HepG2 (cell line): Measurements from ENCODE around the gene TRNT1. TPM values are rescaled to one million over a fixed set of nuclear protein-coding genes. Genes with fewer than 3 reads are reported as not detected.
A peak's percentile ranks its signal among the peaks of the same experiment; 100 is the strongest.

Experiments
- CHCHD3 ChIP-seq: sonication (generic); formaldehyde crosslinking; IDR thresholded peaks from 2 replicates; pipeline ENCODE4 v1.8.0; 2022; ENCODE audit warnings: mild to moderate bottlenecking, missing genetic modification reagents, moderate library complexity
- DPF2 ChIP-seq: sonication (generic); formaldehyde crosslinking; IDR thresholded peaks from 2 replicates; pipeline ENCODE4 v1.4.0; 2020; ENCODE audit warnings: mild to moderate bottlenecking, low read depth, missing genetic modification reagents, borderline replicate concordance
- DZIP1 ChIP-seq: sonication (generic); formaldehyde crosslinking; IDR thresholded peaks from 2 replicates; pipeline ENCODE4 v1.5.0; 2020; ENCODE audit warnings: mild to moderate bottlenecking, missing genetic modification reagents
- FOXJ3 ChIP-seq: sonication (generic); formaldehyde crosslinking; IDR thresholded peaks from 2 replicates; pipeline ENCODE4 v1.4.0; 2020; ENCODE audit warnings: missing genetic modification reagents, mild to moderate bottlenecking, borderline replicate concordance
- FOXM1 ChIP-seq: sonication (generic); formaldehyde crosslinking; IDR thresholded peaks from 2 replicates; pipeline ENCODE4 v1.5.0; 2020; ENCODE audit warnings: missing genetic modification reagents
- MXD1 ChIP-seq: sonication (generic); formaldehyde crosslinking; IDR thresholded peaks from 2 replicates; pipeline ENCODE4 v1.4.0; 2020; ENCODE audit warnings: mild to moderate bottlenecking, missing genetic modification reagents
- MZF1 ChIP-seq: sonication (generic); formaldehyde crosslinking; IDR thresholded peaks from 2 replicates; pipeline ENCODE4 v1.8.1; 2023; ENCODE audit warnings: mild to moderate bottlenecking, missing genetic modification reagents, borderline replicate concordance
- NCOA1 ChIP-seq: sonication (generic); formaldehyde crosslinking; IDR thresholded peaks from 2 replicates; pipeline ENCODE4 v1.9.0; 2021; ENCODE audit warnings: missing genetic modification reagents
- NFKBIZ ChIP-seq: IDR thresholded peaks from 2 replicates; pipeline ENCODE4 v1.6.1; 2018; ENCODE audit warnings: missing genetic modification reagents, missing compliant biosample characterization
- NR2C2 ChIP-seq: sonication (generic); formaldehyde crosslinking; IDR thresholded peaks from 2 replicates; pipeline ENCODE4 v1.4.0; 2020; ENCODE audit warnings: missing genetic modification reagents, mild to moderate bottlenecking, moderate library complexity, borderline replicate concordance
- PAWR ChIP-seq: sonication (generic); formaldehyde crosslinking; IDR thresholded peaks from 2 replicates; pipeline ENCODE4 v1.4.0; 2020; ENCODE audit warnings: missing genetic modification reagents, mild to moderate bottlenecking, borderline replicate concordance
- PLRG1 ChIP-seq: fragments of 450-650 bp; conservative IDR thresholded peaks from 2 replicates; pipeline ENCODE4 v1.6.1; 2016
- PRMT3 ChIP-seq: sonication (generic); formaldehyde crosslinking; IDR thresholded peaks from 2 replicates; pipeline ENCODE4 v1.8.1; 2022; ENCODE audit warnings: low read depth, mild to moderate bottlenecking, moderate library complexity, missing genetic modification reagents, borderline replicate concordance
- RAD21 ChIP-seq: fragments of 450-650 bp; formaldehyde crosslinking; IDR thresholded peaks from 2 replicates; pipeline ENCODE4 v1.5.0; 2020; ENCODE audit warnings: mild to moderate bottlenecking
- TBX2 ChIP-seq: sonication (generic); formaldehyde crosslinking; IDR thresholded peaks from 2 replicates; pipeline ENCODE4 v1.5.0; 2020; ENCODE audit warnings: missing genetic modification reagents, mild to moderate bottlenecking, borderline replicate concordance
- ZBTB1 ChIP-seq: sonication (generic); formaldehyde crosslinking; IDR thresholded peaks from 2 replicates; pipeline ENCODE4 v1.4.0; 2020; ENCODE audit warnings: missing genetic modification reagents, borderline replicate concordance
- ZNF432 ChIP-seq: sonication (generic); formaldehyde crosslinking; IDR thresholded peaks from 2 replicates; pipeline ENCODE4 v1.5.0; 2020; ENCODE audit warnings: missing genetic modification reagents, mild to moderate bottlenecking, borderline replicate concordance
- ZNF720 ChIP-seq: sonication (generic); formaldehyde crosslinking; IDR thresholded peaks from 2 replicates; pipeline ENCODE4 v1.4.0; 2020; ENCODE audit warnings: missing genetic modification reagents
- ZNF770 ChIP-seq: sonication (generic); formaldehyde crosslinking; IDR thresholded peaks from 2 replicates; pipeline ENCODE4 v1.5.0; 2020; ENCODE audit warnings: mild to moderate bottlenecking, missing genetic modification reagents
- ZSCAN20 ChIP-seq: sonication (generic); formaldehyde crosslinking; IDR thresholded peaks from 2 replicates; pipeline ENCODE4 v1.4.0; 2020; ENCODE audit warnings: missing genetic modification reagents, mild to moderate bottlenecking, borderline replicate concordance
- polyA plus RNA-seq, 8 experiments: library from polyadenylated mRNA; depleted of rRNA in 3 of 8; stranded (reverse) in 7 of 8; unstranded in 1 of 8; fragments of >200 nt; fragmentation: Illumina TruSeq in 4 of 8; extraction: Trizol in 4 of 8; gene quantifications; 2 replicates each; pipeline versions ENCODE4 v1.2.1 to v1.2.3, GENCODE V29; 2011 to 2016; ENCODE audit warnings: low read depth in 4 of 8, missing spikeins in 1 of 8, mixed read lengths in 1 of 8; ENCODE audit not compliant: insufficient read depth in 1 of 8
- total RNA-seq, 5 experiments: library from RNA; depleted of rRNA; stranded (reverse); fragments of >200 nt; fragmentation: Illumina TruSeq; extraction: Trizol; gene quantifications; 2 replicates each; pipeline ENCODE4 v1.2.3, GENCODE V29; 2016; ENCODE audit warnings: low read depth in 1 of 5
- TF ChIP-seq, protein P1 (sequence below): IDR thresholded peaks from 2 replicates; pipeline ENCODE4 v1.6.1; 2016; ENCODE audit warnings: mild to moderate bottlenecking
- TF ChIP-seq, protein P2 (sequence below): sonication (generic); formaldehyde crosslinking; IDR thresholded peaks from 2 replicates; pipeline ENCODE4 v1.4.0; 2020; ENCODE audit warnings: missing genetic modification reagents, mild to moderate bottlenecking, borderline replicate concordance

The TRNT1 gene
- total and polyA plus RNA-seq, 2 of the 13 experiments (the other 11 are each of a cell fraction or from before 2014, with no cell fraction given): 9.4 to 27.7 TPM

DNA sequence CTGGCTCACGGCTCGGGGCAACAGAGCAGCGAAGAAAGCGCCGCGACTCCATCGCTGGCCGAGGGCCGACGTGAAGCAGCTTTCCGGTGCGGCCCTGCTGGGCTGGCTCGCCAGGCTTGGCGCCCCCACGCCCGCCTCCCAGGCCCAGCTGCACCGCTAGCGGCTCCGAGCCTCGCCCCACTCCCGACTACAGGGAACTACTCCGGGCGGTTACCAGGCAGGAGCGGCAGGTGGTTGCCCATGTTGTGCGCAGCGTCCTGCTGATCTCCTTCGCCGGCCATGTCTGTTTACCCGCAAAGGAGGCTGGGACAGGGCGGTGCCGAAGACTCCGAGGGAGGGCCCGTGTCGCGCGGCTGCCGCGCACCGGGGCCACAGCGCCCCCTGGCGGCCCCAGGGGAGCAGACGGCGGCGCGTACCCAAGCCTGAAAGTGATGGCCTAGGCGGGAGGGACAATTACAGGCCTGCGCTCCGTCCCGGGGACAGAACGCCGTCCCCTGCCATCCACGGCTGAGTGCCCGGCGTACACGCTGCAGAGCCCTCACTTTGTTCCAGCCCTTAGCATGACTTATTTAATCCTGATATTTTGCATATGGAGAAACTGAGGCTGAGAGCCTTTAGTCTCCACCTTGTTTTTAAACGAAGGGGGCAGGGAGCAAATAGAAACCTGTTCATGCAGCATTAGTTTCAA is 52.8 kb downstream of the TRNT1 start, which contains the start of gene CRBN (continued):
- TF ChIP-seq, protein P1, sequence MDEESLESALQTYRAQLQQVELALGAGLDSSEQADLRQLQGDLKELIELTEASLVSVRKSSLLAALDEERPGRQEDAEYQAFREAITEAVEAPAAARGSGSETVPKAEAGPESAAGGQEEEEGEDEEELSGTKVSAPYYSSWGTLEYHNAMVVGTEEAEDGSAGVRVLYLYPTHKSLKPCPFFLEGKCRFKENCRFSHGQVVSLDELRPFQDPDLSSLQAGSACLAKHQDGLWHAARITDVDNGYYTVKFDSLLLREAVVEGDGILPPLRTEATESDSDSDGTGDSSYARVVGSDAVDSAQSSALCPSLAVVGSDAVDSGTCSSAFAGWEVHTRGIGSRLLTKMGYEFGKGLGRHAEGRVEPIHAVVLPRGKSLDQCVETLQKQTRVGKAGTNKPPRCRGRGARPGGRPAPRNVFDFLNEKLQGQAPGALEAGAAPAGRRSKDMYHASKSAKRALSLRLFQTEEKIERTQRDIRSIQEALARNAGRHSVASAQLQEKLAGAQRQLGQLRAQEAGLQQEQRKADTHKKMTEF (CRISPR knock-in tag): peak; percentile 98
- TF ChIP-seq MXD1 (CRISPR knock-in tag) (peak; percentile 83), PRMT3 (CRISPR knock-in tag) (0 out of 2 replicates have a peak, but pooled peaks have one; percentile 33), RAD21 (peak; percentile 69), CHCHD3 (CRISPR knock-in tag) (0 out of 2 replicates have a peak, but pooled peaks have one; percentile 45), ZNF432 (CRISPR knock-in tag) (no peak), FOXM1 (CRISPR knock-in tag) (0 out of 2 replicates have a peak, but pooled peaks have one; percentile 55), ZBTB1 (no peak), ZNF770 (CRISPR knock-in tag) (peak; percentile 60), ZSCAN20 (0 out of 2 replicates have a peak, but pooled peaks have one; percentile 13), NR2C2 (peak; percentile 63), NCOA1 (CRISPR knock-in tag) (peak; percentile 46; the same call in 1 of the 2 replicates), PLRG1 (no peak), MZF1 (CRISPR knock-in tag) (no peak), PAWR (CRISPR knock-in tag) (no peak), DZIP1 (CRISPR knock-in tag) (no peak), TBX2 (CRISPR knock-in tag) (peak; percentile 87), DPF2 (no peak), NFKBIZ (peak; percentile 65), FOXJ3 (CRISPR knock-in tag) (peak; percentile 83), ZNF720 (CRISPR knock-in tag) (no peak)
- TF ChIP-seq, protein P2, sequence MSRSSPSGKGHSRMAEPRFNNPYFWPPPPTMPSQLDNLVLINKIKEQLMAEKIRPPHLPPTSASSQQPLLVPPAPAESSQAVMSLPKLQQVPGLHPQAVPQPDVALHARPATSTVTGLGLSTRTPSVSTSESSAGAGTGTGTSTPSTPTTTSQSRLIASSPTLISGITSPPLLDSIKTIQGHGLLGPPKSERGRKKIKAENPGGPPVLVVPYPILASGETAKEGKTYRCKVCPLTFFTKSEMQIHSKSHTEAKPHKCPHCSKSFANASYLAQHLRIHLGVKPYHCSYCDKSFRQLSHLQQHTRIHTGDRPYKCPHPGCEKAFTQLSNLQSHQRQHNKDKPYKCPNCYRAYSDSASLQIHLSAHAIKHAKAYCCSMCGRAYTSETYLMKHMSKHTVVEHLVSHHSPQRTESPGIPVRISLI (CRISPR knock-in tag): peak; percentile 31; the same call in 1 of the 2 replicates
